ENCODE measurements around the gene GTF2F1.
A peak's percentile ranks its signal among the peaks of the same experiment; 100 is the strongest.
"Not testable (repeated sequence)": the region's sequence is repeated elsewhere in the genome, so short reads cannot be mapped to it uniquely, and the experiment has no call there.

Gene GTF2F1

DNA sequence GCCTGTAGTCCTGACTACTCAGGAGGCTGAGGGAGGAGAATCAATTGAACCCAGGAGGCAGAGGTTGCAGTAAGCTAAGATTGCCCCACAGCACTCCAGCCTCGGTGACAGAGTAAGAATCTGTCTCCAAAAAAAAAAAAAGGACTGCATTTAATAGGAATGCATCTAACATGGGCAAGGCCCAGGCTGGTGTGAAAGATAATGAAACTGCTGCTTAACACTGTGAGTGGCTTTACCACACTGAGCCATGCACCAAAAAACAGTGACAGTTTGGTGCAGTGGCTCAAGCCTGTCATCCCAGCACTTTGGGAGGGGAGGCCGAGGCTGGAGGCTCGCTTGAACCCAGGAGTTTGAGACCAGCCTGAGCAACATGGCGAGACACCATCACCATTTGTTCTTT, 8.6 kb downstream of the GTF2F1 start:
- no peak for DNase-seq

- no peak for DNase-seq
These were observed 9.8 kb downstream of the GTF2F1 start for GRCh38 chr19:6383188-6383587.

DNA sequence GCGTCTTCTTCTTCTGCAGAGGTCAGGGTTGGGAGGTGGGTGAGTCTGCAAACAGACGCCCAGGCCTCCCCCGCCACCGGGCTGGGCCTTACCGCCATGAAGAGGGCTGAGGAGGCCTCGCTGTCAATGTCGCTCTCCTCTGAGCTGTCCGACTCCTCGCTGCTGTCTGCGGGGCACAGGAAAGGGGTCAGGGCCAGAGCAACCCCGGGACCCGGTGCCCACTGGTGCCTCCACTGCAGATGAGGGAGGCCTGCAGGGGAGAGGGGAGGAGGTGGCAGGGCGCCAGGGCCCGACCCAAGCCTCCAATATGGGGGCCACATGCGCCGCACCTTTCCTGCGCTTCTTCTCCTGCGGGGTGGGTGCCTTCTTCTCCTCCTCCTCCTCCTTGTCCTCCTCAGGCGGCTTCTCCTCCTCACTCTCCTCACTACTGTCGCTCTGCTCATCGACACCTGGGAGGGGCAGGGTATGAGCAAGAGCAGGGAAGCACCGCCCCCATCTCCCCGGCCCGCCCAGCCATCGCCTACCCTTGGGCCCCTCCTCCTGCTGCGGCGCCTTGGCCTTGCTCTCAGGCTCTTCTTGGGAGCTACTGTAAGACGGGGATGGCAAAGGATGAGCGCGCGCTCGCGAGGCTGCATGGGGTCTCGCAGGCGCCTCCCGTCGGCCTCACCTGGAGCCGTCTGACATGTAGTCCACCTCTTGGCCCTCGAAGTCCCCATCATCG, 11.8 kb downstream of the GTF2F1 start:
- no peak for DNase-seq

DNA sequence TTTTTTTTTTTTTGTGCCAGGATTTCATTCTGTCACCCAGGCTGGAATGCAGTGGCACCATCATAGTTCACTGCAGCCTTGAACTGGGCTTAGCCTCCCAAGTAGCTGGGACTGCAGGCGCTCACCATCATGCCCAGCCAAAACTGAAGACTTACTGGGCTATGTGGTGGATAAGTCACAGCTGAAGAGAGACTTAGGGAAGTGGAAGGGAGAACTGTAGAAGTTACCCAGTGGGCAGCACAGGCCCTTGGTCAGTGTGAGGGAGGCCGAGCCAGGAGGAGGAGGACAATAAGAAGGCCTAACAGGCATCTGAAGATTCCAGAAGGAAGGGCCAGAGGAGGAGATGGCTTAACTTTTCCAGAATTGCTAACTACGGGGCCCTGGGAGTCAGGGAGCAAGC, 13.2 kb downstream of the GTF2F1 start:
- DNase-seq: no peak

GRCh38 chr19:6378486-6378885, 14.5 kb downstream of the GTF2F1 start:
- no peak for DNase-seq

GRCh38 chr19:6378041-6378440, 14.9 kb downstream of the GTF2F1 start:
- no peak for DNase-seq

- DNase-seq: no peak
These were observed 16.3 kb downstream of the GTF2F1 start for GRCh38 chr19:6376512-6377190.

DNA sequence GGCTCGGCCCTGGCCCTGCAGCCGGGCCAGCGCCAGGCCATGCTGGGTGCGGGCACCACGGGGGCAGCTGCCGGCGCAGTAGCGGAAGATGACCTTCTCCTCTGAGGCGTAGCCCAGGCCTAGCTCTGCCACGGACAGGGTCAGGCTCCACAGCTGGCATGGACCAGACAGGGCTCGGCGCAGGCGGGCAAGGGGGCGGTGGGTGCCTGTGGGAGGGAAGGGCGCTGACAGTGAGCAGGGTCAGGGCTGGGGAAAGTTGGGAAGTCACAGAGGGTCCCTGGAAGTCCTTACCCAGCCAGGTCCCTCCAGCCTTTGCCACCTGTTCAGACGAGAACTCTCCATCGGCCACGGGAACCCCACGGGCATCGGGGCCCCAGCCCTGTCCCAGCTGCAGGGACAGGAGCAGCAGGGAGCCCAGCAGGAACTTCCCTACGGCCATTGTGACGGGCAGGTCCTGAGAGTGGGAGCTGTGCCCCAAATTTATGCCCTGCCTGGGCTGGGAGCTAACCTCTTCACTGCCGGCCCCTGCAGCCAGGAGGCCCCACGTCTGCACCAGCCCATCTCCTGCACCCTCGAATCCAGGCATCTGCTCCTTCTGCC, 17.5 kb downstream of the GTF2F1 start, which contains the start of gene PSPN:
Gene PSPN, minus strand, starts transcription at position 523 of the 600 bp plus-strand sequence. Its CDS starts 84 bp downstream, at position 439.
- no peak for DNase-seq

DNA sequence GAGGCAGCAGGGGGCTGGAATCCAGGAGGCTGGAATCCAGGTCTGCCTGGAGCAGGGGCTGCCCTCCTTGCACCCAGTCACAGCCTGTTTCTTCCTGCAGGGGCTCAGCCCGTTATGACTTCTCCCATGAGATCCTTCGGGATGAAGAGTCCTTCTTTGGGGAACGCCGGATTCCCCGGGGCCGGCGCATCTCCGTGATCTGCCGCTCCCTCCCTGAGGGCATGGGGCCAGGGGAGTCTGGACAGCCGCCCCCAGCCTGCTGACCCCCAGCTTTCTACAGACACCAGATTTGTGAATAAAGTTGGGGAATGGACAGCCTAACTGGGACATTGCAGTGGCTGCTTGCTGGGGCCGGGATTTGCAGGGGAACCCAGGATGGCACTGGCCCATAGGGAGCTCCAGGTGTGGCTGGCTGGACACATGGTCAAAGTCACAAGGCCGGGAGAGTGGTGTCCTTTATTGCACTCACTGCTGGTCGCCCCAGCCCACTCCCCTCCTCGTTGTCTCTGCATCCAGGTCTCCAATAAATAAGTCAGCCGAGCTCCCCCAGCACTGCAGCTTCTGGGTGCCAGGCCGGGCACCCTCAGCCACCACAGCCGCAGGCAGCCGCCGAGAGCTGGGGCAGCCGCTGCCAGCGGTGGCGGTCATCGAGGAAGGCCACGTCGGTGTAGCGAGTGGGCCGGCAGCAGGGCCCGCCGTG, 18.1 kb downstream of the GTF2F1 start:
- no peak for DNase-seq

- DNase-seq: no peak
These were observed 18.7 kb downstream of the GTF2F1 start for GRCh38 chr19:6374161-6374709.

GRCh38 chr19:6373813-6374108, 19.2 kb downstream of the GTF2F1 start:
- DNase-seq: no peak

GRCh38 chr19:6373096-6373812, 19.7 kb downstream of the GTF2F1 start:
- peak; percentile 92 for DNase-seq

DNA sequence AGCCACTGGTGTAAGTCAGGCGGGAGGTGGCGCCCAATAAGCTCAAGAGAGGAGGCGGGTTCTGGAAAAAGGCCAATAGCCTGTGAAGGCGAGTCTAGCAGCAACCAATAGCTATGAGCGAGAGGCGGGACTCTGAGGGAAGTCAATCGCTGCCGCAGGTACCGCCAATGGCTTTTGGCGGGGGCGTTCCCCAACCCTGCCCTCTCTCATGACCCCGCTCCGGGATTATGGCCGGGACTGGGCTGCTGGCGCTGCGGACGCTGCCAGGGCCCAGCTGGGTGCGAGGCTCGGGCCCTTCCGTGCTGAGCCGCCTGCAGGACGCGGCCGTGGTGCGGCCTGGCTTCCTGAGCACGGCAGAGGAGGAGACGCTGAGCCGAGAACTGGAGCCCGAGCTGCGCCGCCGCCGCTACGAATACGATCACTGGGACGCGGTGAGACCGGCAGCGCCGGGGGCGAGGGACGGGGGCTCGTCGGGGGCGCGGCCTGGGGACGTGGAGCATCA, 20.3 kb downstream of the GTF2F1 start, which contains the start of gene ALKBH7:
Gene ALKBH7, plus strand, starts transcription at position 201 of the 502 bp plus-strand sequence. Its CDS starts 27 bp downstream, at position 228.
- peak; percentile 99 for DNase-seq

GRCh38 chr19:6364353-6364752, 28.6 kb downstream of the GTF2F1 start:
- DNase-seq: no peak

GRCh38 chr19:6362351-6362801, 30.6 kb downstream of the GTF2F1 start:
- DNase-seq: no peak

DNA sequence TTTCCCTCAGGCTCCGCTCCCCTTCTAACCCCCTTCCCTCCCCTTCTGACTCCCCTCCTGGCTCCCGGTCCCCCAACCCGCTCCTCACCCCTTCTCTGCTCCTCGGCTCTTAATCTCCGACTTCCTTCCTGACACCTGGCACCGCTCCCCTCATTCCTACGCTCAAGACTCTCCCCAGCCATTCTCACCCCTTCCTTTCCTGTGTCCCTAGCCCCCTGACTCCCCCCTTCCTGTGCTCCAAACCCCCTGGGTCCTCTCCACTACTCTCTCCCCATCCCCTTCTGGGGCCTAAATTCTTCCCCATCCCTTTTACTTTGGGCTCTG, 31.0 kb downstream of the GTF2F1 start:
- DNase-seq: no peak

DNA sequence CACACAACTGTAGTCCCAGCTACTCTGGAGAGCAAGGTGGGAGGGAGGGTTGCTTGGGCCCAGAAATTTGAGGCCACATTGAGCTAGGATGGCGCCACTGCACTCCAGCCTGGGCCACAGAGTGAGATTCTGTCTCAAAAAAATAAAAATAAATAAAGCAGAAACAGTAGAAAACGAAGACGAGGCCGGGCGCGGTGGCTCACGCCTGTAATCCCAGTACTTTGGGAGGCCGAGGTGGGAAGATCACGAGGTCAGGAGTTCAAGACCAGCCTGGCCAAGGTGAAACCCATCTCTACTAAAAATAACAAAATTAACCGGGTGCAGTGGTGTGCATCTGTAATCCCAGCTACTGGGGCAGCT, 32.1 kb downstream of the GTF2F1 start:
- DNase-seq: not testable (repeated sequence)

- DNase-seq: not testable (repeated sequence)
These were observed 32.5 kb downstream of the GTF2F1 start for GRCh38 chr19:6360445-6360844.

DNA sequence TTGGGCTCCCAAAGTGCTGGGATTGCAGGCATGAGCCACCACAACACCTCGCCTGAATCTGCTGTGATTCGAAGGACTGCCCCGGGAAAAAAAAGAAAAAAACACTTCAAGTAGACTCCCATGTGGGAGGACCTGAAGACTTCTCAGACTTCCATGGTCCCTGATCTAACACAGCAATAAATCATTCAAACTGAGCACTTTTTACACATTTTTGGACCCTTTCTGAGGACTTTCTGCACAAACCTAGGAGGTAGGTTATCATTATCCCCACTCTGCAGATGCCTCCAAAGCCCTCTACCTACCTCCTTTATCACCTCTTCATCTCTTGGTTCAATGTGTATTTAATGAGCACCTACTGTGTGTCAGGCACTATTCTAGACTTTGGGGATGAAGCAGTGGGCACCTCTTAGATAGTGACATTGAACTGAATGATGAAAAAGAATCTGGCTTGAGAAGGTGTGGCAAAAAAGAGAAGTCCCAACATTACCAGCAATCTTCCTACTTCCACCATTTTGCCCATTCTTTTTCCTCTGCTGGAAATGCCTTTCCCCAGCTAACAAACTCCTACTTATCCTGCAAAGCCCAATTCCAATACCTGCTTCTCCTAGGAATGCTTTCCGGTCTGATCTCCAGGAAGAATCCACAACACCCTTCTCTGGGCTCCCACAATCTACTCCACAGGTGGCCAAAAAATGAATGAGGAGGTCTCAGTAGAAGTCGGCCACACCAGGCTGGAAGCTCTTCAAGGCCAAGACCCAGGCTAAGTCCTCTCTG, 33.2 kb downstream of the GTF2F1 start:
- no peak for DNase-seq

- no peak for DNase-seq
These were observed 35.0 kb downstream of the GTF2F1 start for GRCh38 chr19:6358003-6358402.

GRCh38 chr19:6357174-6357573, 35.8 kb downstream of the GTF2F1 start:
- no peak for DNase-seq

All from NCI-H510A treated with DMSO at 0.1 percent for 48 hours (cell line).